GM13977 (cell line): ENCODE results near the gene TSHZ2.

Experiments
- DNase-seq: peaks from one replicate; pipeline ENCODE4 v3.0.0; 2012; ENCODE audit warnings: low spot score
- in situ Hi-C: fragments of 300-500 bp; cut with MboI; formaldehyde crosslinking; loops from one replicate; pipeline ENCODE4 v1.12.0; 2022; ENCODE audit warnings: low sequenced_read_pairs, low pct_unique_long_range_greater_than_20kb, mixed read lengths, inconsistent platforms; ENCODE audit not compliant: unreplicated experiment
- TF ChIP-seq, protein P1 (sequence below): IDR thresholded peaks from 2 replicates; pipeline ENCODE4 v1.5.1; 2012; ENCODE audit warnings: mild to moderate bottlenecking, control low read depth; ENCODE audit not compliant: insufficient read depth; ENCODE audit errors: extremely low read depth, missing control alignments

TSHZ2 gene

GRCh38 chr20:52993076-52993475 is 20.9 kb downstream of the TSHZ2 start:
- TF ChIP-seq, protein P1, sequence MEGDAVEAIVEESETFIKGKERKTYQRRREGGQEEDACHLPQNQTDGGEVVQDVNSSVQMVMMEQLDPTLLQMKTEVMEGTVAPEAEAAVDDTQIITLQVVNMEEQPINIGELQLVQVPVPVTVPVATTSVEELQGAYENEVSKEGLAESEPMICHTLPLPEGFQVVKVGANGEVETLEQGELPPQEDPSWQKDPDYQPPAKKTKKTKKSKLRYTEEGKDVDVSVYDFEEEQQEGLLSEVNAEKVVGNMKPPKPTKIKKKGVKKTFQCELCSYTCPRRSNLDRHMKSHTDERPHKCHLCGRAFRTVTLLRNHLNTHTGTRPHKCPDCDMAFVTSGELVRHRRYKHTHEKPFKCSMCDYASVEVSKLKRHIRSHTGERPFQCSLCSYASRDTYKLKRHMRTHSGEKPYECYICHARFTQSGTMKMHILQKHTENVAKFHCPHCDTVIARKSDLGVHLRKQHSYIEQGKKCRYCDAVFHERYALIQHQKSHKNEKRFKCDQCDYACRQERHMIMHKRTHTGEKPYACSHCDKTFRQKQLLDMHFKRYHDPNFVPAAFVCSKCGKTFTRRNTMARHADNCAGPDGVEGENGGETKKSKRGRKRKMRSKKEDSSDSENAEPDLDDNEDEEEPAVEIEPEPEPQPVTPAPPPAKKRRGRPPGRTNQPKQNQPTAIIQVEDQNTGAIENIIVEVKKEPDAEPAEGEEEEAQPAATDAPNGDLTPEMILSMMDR: no peak
- in situ Hi-C loops: no loop called here
- no peak for DNase-seq

DNA sequence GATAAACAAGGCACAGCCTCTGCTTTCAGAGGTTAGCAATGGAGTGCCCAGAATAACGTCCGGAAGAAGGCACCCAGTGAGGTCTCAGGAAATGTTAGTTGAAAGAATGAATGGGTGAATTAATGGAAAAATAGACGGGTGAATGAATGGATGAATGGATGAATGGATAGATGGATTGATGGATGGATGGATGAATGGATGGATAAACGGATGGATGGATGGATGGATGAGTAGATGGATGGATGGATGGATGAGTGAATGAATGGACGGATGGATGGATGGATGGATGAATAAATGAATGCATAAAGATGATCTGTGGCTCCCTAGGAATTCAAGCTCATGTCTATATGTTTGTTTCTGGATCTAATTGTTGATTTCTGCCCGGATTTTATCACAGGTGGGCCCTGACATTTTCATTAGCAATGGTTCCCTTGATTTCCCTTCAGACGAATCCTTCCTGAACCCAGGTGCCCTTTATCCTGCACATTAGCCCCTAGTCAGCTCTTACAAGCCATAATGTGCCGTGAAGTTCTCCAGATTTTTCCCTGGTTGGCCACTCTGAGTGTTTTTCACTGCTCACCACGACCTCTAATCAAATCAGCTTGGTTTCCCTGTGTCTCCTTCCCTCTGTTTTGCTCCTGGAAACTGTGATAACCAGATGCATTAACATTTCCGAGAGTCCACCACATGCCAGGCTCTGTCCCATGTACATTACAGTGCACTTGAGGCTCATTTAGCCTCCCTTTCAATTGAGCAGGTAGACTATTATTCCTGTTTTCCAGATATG is 22.2 kb downstream of the TSHZ2 start:
- TF ChIP-seq, protein P1: no peak
- in situ Hi-C loops: no loop called here

GRCh38 chr20:52996130-52996529 is 24.0 kb downstream of the TSHZ2 start:
- in situ Hi-C loops: no loop called here
- TF ChIP-seq, protein P1: no peak
- DNase-seq: no peak

More for the DNA sequence above, 22.2 kb downstream of the TSHZ2 start:
- no peak for DNase-seq

DNA sequence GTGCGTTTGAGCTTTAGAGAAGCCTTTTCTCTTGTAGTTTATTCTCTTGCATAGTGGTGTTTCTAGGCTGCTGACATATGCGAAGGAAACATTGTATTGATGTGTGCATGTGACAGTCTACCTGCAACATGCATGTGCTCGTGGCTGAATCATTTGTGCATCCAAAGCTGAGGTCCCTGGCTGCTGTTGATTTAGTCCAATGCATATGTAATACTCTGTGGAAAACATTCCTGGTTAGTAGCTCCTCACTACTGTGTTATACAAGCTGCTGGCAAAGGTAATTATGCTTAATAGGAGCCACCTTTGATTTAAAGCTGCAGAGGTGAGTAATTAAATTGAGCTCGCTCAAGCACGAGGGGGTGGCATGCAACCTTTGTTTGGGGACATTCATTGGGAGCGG is 24.5 kb downstream of the TSHZ2 start:
- DNase-seq: no peak
- in situ Hi-C loops: no loop called here
- TF ChIP-seq, protein P1: no peak

GRCh38 chr20:52998268-52998667 is 26.1 kb downstream of the TSHZ2 start:
- DNase-seq: no peak
- TF ChIP-seq, protein P1: no peak
- in situ Hi-C loops: no loop called here

DNA sequence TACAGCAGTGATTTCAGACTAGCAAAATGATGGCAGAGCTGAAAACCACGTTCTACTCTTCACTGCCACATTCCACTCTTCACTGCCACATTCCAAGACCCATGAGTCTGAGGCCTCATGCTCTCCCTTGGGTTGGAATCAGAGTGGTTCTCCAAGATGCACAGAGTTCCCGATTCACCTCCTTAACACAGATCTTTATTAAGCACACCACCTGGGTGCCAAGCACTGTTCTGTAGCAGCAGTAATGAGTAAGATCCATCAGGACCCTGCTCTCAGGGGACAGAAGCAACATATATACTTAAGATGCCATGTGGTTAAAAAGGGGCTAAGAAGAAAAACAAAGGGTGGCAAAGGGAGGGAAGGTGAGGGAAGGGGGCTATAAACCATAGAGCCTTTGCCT is 26.9 kb downstream of the TSHZ2 start:
- in situ Hi-C loops: no loop called here
- no peak for DNase-seq
- TF ChIP-seq, protein P1: no peak
